B cell (primary cell): ENCODE results near the gene NT5M.

Experiments
- CTCF ChIP-seq: fragments of 200-600 bp; IDR thresholded peaks from one replicate; pipeline ENCODE4 v1.8.0; 2022; ENCODE audit warnings: antibody characterized with exemption, mild to moderate bottlenecking
- EZH2 ChIP-seq: IDR thresholded peaks from 2 replicates; pipeline ENCODE4 v1.6.1; 2012; ENCODE audit warnings: borderline replicate concordance, low read depth, mild to moderate bottlenecking, moderate library complexity, low read length; ENCODE audit not compliant: insufficient read depth, poor library complexity, severe bottlenecking

GRCh38 chr17:17309356-17309755 is 6.2 kb downstream of the NT5M start:
- TF ChIP-seq EZH2 (no peak), CTCF (no peak)
